Erythroblast (primary cell): ENCODE measurements around the gene CSTPP1.

Experiments
- GATA1 ChIP-seq: IDR thresholded peaks from 2 replicates; pipeline ENCODE4 v1.6.1; 2011; ENCODE audit warnings: low read depth, mild to moderate bottlenecking, control low read depth, low read length, moderate library complexity
- POLR2A ChIP-seq: IDR thresholded peaks from 2 replicates; pipeline ENCODE4 v1.6.1; 2011; ENCODE audit warnings: mild to moderate bottlenecking, low read length

DNA sequence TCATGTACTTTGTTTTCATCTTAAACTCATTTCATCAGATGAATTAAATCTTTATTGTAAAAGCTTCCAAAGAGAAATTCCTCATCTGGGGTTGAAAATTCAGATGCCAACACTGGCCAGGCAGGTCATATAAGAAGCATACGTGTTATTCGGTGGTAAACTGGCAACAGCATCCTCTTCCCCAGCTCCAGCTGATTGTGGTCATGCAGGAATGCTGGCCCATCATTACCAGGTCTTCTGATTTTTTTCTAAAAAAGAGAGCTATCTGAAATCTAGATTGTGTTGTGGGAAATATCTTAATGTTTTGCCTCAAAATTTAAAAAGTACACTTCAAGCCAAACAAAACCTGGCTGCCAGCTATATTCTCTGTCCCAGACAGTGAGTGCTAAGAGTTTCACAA, 186.5 kb downstream of the CSTPP1 start:
- no peak for TF ChIP-seq POLR2A
- TF ChIP-seq GATA1 = no peak
